Neural cell (in vitro differentiated cells): ENCODE results near the gene HAL.

Experiments used
- CTCF ChIP-seq: fragments of 450-650 bp; IDR thresholded peaks from 2 replicates; pipeline ENCODE4 v1.5.1; 2014; ENCODE audit warnings: antibody characterized with exemption, mild to moderate bottlenecking, moderate library complexity; ENCODE audit not compliant: poor library complexity, severe bottlenecking
- EZH2 ChIP-seq: fragments of 200-600, 300-800 bp; shearing (Covaris generic), sonication (generic); IDR thresholded peaks from 2 replicates; pipeline ENCODE4 v1.6.1; 2014; ENCODE audit warnings: antibody characterized with exemption, low read length, borderline replicate concordance, mild to moderate bottlenecking; ENCODE audit not compliant: insufficient read depth, poor library complexity, severe bottlenecking
- POLR2AphosphoS5 ChIP-seq: IDR thresholded peaks from 2 replicates; pipeline ENCODE4 v1.6.1; 2012
- RAD21 ChIP-seq: fragments of 450-650 bp; conservative IDR thresholded peaks from 2 replicates; pipeline ENCODE4 v1.6.1; 2014; ENCODE audit warnings: antibody characterized with exemption, mild to moderate bottlenecking, moderate library complexity
- SMC3 ChIP-seq: fragments of 450-650 bp; conservative IDR thresholded peaks from 2 replicates; pipeline ENCODE4 v1.6.1; 2014; ENCODE audit warnings: antibody characterized with exemption, mild to moderate bottlenecking, moderate library complexity; ENCODE audit not compliant: poor library complexity
- TAF1 ChIP-seq: IDR thresholded peaks from 2 replicates; pipeline ENCODE4 v1.6.1; 2012; ENCODE audit warnings: low read depth

- TF ChIP-seq RAD21 (no peak), SMC3 (no peak), CTCF (no peak), EZH2 (no peak), POLR2AphosphoS5 (no peak), TAF1 (no peak)
Measured at GRCh38 chr12:95960241-95960640, 35.9 kb downstream of the HAL start.
